Body of pancreas (tissue), 4 donors: ENCODE results near the gene HSPB3. TPM values are rescaled to one million over a fixed set of nuclear protein-coding genes. Genes with fewer than 3 reads are reported as not detected.

ENCODE experiments used
- ATAC-seq: fragments of 150-250 bp; one replicate; pipeline ENCODE4 v1.9.1; 2016
- DNase-seq, 4 donors: peaks; one replicate each; pipeline ENCODE4 v3.0.0-alpha.2; 2019
- H3K27ac ChIP-seq, 4 donors: fragments of 200-600 bp; sonication (generic); 1 replicate in 3 of 4; 2 replicates in 1 of 4; pipeline versions ENCODE4 v1.5.1 to v1.6.1; 2016 to 2019; ENCODE audit warnings: mild to moderate bottlenecking in 1 of 4, mixed read lengths in 1 of 4, moderate library complexity in 1 of 4
- H3K27me3 ChIP-seq, 2 donors: fragments of 200-600 bp; sonication (generic); one replicate each; pipeline ENCODE4 v1.6.0; 2016; ENCODE audit warnings: mild to moderate bottlenecking in 1 of 2
- H3K36me3 ChIP-seq, 2 donors: fragments of 200-600 bp; sonication (generic); replicated peaks in 1 of 2; 2 replicates each; pipeline ENCODE4 v1.5.1; 2016; ENCODE audit warnings: low read depth in 2 of 2; ENCODE audit not compliant: insufficient read depth in 1 of 2
- H3K4me1 ChIP-seq: fragments of 200-600 bp; sonication (generic); one replicate; pipeline ENCODE4 v1.6.0; 2016
- H3K4me3 ChIP-seq, 2 donors: fragments of 200-600 bp; sonication (generic); 1 replicate in 1 of 2; 2 replicates in 1 of 2; pipeline ENCODE4 v1.5.1; 2016 to 2019
- H3K9me3 ChIP-seq, 3 donors: fragments of 200-600 bp; sonication (generic); 1 replicate in 2 of 3; 2 replicates in 1 of 3; pipeline ENCODE4 v1.5.1; 2016
- CTCF ChIP-seq, 7 experiments: fragments of 450-650 bp in 4 of 7; fragments of 200-600 bp in 3 of 7; sonication (generic) in 3 of 7; IDR thresholded peaks; one replicate each; pipeline ENCODE4 v1.5.1; 2016 to 2019; ENCODE audit warnings: antibody characterized with exemption in 7 of 7
- POLR2A ChIP-seq, 3 donors: fragments of 450-650 bp; IDR thresholded peaks; one replicate each; pipeline ENCODE4 v1.6.1; 2016; ENCODE audit warnings: antibody characterized with exemption in 3 of 3, mild to moderate bottlenecking in 2 of 3
- WGBS, 2 donors: methylation state at CpG; one replicate each; pipeline ENCODE4 v1.1.5; 2017; 5-methylcytosine and 5-hydroxymethylcytosine counted together
- intact Hi-C: fragments of 100-400 bp; cut with DNase I; formaldehyde crosslinking; loops from one replicate; pipeline ENCODE4 v1.15.1; 2023
- total RNA-seq, 2 donors: library from RNA; depleted of rRNA; stranded (reverse); fragments of >200 nt; gene quantifications; one replicate each; pipeline ENCODE4 v1.1.0, GENCODE V29; 2016

Gene HSPB3
- total RNA-seq, 2 donors from 2014 or later = not detected

GRCh38 chr5:54443270-54443669, 12.2 kb upstream of the HSPB3 start:
- DNase-seq = no peak
- Histone ChIP-seq H3K4me3 (no peak overlapping the region), H3K4me1 (no peaks in the 10 kb centered on the region), H3K9me3 (no peaks in the 10 kb centered on the region), H3K27ac (no peak overlapping the region), H3K36me3 (no peaks in the 10 kb centered on the region), H3K27me3 (no peaks in the 10 kb centered on the region)
- intact Hi-C loops = no loop called here
- no peak for ATAC-seq
- TF ChIP-seq POLR2A (IDR thresholded peaks at IDR 0.05) (no peak), CTCF (IDR thresholded peaks at IDR 0.05) (peak in 4 of 7 experiments; percentile 7 to 38 (median 20))

- H3K9me3 ChIP-seq = no peaks in the 10 kb centered on the region
- no peaks in the 10 kb centered on the region for H3K27me3 ChIP-seq
- H3K4me1 ChIP-seq = no peaks in the 10 kb centered on the region
- H3K27ac ChIP-seq = no peak overlapping the region
- WGBS, 2 donors = 96 to 98% methylated on average over 2 of the region's 2 CpGs
- DNase-seq (no peak), ATAC-seq (no peak)
- H3K36me3 ChIP-seq = no peaks in the 10 kb centered on the region
- TF ChIP-seq POLR2A (IDR thresholded peaks at IDR 0.05) (no peak), CTCF (IDR thresholded peaks at IDR 0.05) (no peak)
- H3K4me3 ChIP-seq = no peak overlapping the region
- intact Hi-C loops = no loop called here
These were observed 9.7 kb upstream of the HSPB3 start for GRCh38 chr5:54445691-54446378.

- no peak for DNase-seq
- intact Hi-C loops = no loop called here
- TF ChIP-seq CTCF (IDR thresholded peaks at IDR 0.05) = no peak
- Histone ChIP-seq H3K27me3 (no peaks in the 10 kb centered on the region), H3K4me1 (no peaks in the 10 kb centered on the region), H3K4me3 (no peak overlapping the region), H3K36me3 (no peaks in the 10 kb centered on the region), H3K27ac (no peak overlapping the region), H3K9me3 (no peaks in the 10 kb centered on the region)
- no peak for ATAC-seq
- 78 to 100% methylated on average over 3 of the region's 3 CpGs for WGBS, 2 donors
These were observed 9.1 kb upstream of the HSPB3 start for GRCh38 chr5:54446379-54446732.

GRCh38 chr5:54449923-54450322, 5.6 kb upstream of the HSPB3 start:
- TF ChIP-seq CTCF (IDR thresholded peaks at IDR 0.05) (no peak), POLR2A (IDR thresholded peaks at IDR 0.05) (no peak)
- no peak for ATAC-seq
- Histone ChIP-seq H3K36me3 (no peaks in the 10 kb centered on the region), H3K27ac (no peak overlapping the region), H3K9me3 (no peaks in the 10 kb centered on the region), H3K4me3 (no peak overlapping the region), H3K4me1 (no peaks in the 10 kb centered on the region), H3K27me3 (no peaks in the 10 kb centered on the region)
- intact Hi-C loops = no loop called here
- no peak for DNase-seq
- WGBS, 2 donors = 68 to 69% methylated on average over 4 of the region's 4 CpGs

GRCh38 chr5:54450542-54450941, 5.0 kb upstream of the HSPB3 start:
- no peaks in the 10 kb centered on the region for H3K9me3 ChIP-seq
- ATAC-seq (no peak), DNase-seq (no peak)
- H3K4me1 ChIP-seq = no peaks in the 10 kb centered on the region
- no peak overlapping the region for H3K4me3 ChIP-seq
- no peak for TF ChIP-seq POLR2A (IDR thresholded peaks at IDR 0.05)
- no peak for TF ChIP-seq CTCF (IDR thresholded peaks at IDR 0.05)
- intact Hi-C loops = no loop called here
- H3K27ac ChIP-seq = no peak overlapping the region
- no peaks in the 10 kb centered on the region for H3K27me3 ChIP-seq
- WGBS, 2 donors = 88 to 95% methylated on average over 2 of the region's 2 CpGs
- H3K36me3 ChIP-seq = no peaks in the 10 kb centered on the region
